Skin of body (tissue), 2 donors: ENCODE measurements around the gene HOXD8. TPM values are rescaled to one million over a fixed set of nuclear protein-coding genes. Genes with fewer than 3 reads are reported as not detected.

Experiments
- DNase-seq: peaks from one replicate; lab custom pipeline; 2025; lab: John Stamatoyannopoulos, UW
- total RNA-seq: library from RNA; depleted of rRNA; stranded (reverse); fragments of >200 nt; gene quantifications from one replicate; pipeline ENCODE4 v1.2.3, GENCODE V29; 2014

HOXD8 gene
- total RNA-seq, 1 donor from 2014 or later = 17.0 TPM

GRCh38 chr2:176102309-176102866 lies 27.1 kb upstream of the HOXD8 start:
- DNase-seq = no peak

- no peak for DNase-seq
These were observed 26.3 kb upstream of the HOXD8 start for GRCh38 chr2:176103194-176103593.

DNA sequence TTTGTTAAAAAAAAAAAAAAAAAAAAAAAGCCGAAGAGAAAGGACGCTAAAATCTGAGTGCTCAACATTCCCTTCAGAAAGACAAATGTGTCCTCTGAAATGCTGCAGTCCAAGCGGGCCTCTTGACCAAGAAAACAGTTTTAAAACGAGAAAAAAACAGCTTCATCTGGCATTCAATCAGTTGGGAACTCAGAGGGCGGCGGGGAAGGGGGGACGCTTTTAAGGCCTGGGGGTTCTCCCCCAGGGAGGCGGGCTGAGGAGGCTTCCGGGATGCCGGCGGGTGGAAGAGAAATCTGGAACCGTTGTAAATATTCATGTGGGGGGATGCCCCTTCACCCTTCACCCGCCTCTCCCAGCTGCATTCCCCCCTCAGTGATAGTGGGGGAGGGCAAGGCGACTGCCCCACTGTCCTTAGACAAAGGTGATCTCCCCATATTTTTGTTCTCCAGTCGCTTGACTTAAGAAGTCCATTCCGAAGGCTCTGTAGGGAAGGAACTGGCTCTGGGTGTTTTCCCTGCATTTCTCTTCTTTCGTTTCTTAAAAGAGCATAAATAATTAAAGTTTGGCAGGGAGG lies 25.7 kb upstream of the HOXD8 start:
- DNase-seq = no peak

DNA sequence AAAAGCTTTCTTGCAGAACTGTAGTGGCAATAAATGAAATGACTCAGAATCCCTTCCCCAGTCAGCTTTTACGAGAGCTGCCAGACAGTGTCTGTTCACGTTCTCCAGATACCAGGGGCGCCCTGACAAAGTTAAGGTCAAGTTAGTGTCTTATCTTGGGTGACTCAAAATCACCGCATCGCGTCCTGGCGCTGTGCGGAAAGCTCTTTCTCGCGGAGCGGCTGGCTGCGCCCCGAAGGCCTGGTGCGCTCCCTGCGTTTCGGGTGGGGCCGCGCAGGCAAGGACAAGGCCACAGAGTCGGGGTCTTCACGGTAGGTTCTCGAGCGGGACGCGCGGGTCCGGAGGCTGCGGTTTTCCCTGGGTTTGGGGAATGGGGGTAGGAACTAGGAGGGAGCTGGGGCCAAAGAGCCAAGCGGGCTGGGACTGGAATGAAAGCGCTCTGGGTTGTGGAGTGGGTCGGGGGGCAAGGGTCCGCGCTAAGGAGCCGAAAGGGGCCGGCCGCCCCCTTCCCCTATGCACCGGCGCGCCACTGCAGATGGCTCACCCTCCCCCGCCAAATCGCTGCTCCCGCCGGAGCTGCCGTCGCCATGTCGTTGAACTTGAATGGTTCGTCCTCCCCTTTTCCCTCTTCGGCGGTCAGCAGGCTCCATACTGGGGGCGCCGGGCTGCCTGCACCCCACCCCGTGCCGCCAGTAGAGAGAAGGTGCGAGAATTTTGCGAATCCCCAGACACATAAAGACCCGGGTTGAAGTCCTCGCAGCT lies 25.0 kb upstream of the HOXD8 start:
- DNase-seq = no peak

- DNase-seq = no peak
These were observed 24.3 kb upstream of the HOXD8 start for GRCh38 chr2:176105078-176105729.

GRCh38 chr2:176105730-176106580 lies 23.6 kb upstream of the HOXD8 start:
- DNase-seq = no peak

- DNase-seq = no peak
These were observed 22.6 kb upstream of the HOXD8 start, which contains the start of gene HOXD11 for GRCh38 chr2:176106581-176107539. Gene HOXD11 (plus strand): TSS chr2:176107280. CDS start chr2:176107356, 76 bp downstream.

DNA sequence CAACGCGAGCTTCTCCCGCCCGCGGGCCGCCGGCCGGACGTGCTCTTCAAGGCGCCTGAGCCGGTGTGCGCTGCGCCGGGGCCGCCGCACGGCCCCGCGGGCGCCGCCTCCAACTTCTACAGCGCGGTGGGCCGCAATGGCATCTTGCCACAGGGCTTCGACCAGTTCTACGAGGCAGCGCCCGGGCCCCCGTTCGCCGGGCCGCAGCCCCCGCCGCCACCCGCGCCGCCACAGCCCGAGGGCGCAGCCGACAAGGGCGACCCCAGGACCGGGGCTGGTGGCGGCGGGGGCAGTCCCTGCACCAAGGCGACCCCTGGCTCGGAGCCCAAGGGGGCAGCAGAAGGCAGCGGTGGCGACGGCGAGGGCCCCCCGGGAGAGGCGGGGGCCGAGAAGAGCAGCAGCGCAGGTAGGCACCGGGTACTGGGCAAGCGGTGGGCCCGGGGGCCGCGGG lies 21.7 kb upstream of the HOXD8 start:
- no peak for DNase-seq

DNA sequence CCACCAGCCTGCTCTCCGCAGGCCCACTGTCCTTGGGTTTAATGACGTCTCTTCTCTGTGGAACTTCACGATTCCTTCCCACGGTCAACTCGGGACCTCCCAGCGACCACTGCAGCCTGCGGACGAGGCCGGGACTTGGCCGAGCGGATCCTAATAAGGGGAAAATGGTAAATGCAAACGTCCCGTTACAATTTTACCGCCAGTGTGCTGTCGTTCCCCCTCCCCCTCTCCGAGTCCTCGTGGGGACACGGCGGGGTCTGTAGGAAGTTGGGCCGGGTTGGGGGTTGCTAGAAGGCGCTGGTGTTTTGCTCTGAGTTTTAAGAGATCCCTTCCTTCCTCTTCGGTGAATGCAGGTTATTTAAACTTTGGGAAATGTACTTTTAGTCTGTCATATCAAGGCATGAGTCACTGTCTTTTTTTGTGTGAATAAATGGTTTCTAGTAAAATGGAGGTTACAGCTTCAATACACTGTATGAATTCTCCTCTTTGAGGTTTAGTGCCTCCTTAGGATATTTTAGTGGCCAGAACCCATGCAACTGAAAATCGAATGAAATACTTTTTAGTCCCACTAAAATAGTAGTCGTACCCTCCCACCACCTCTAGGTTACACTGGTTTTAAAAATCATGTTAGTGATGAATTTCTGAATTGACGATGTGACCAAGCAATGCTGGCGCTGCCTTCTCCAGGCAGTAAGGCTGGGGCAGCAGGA lies 20.2 kb upstream of the HOXD8 start:
- no peak for DNase-seq

GRCh38 chr2:176109946-176110345 lies 19.6 kb upstream of the HOXD8 start:
- no peak for DNase-seq

DNA sequence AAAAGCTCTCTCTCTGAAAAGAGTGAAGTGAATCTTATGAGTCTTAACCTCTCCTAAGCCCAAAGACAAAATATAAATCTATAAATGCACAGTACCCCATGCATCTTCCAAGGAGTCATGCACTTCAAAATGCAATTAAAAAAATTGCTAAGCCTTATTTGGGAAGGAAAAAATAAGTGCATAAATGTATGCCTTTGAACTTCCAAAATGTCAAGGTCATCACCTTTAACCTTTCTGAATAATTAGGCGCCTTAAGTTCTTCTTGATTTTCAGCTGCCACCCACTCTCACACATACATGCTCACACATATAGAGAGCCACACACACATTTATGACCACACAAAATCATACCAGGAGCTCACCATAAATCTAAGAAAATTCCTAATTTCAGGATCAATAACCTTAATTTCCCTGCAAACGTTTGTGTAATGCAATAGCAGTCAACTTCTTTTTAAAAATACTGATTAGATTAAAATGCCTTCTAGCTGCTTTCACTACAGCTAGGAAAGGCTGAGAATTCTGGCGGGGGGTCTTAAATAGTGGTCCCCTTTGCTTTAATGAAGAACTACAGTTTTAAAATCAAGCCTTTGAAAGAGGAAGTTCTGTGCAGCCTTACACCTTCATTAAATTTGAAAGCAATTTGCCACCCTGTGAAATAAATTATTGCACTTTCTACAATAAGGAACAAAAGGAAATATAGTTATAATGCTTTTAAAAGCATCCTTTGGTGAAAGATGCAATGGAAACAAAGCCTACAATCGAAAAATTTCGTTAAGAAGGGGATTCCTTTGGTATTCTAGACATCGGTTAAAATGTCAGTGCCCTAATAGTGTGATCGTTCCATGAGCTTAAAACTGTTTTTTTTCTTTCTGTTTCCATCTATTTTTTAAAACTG lies 18.8 kb upstream of the HOXD8 start:
- no peak for DNase-seq

DNA sequence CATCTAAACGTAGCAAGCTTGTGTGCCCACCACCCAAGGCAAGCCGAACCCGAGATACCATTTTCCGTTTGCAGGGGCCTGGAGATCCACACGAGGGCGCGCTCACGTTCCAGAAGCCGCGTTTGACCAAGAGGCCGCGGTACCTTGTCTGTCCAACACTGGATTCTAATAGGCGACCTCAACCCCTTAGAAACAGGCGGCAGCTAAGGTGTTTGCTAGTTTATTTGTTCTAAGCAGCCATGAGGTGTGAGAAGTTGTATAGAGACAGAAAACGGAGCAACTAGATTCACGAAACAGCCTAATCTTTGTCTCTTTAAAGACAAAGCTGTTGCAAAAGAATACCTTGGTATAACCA lies 18.2 kb upstream of the HOXD8 start:
- DNase-seq = no peak

DNA sequence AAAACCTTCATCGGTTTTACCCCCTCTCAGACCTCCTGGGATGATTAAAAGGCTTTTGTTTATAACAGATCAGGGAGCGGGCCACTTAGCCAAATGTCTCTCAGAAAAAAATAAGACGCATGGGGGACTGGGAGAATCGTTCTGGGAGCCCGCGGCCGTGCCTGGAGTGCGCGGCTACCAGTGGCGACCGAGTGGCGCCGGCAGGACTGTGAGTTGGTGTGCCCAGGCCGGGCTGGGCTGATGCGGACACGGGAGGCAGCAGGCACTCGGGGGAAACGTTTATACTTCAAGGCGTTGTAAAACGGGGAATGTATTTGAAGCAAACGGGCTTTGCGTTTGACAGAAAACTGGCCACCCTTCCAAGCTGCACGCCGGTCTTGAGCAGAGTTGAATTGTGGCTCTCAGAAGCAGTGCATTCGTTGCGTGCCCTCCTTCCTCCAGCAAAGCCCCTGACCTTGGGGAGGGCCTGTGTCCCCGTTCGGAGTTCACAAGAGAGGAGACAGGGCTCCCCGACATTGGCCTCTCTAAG lies 17.6 kb upstream of the HOXD8 start:
- DNase-seq = no peak

- DNase-seq = no peak
These were observed 16.9 kb upstream of the HOXD8 start for GRCh38 chr2:176112375-176113302.

DNA sequence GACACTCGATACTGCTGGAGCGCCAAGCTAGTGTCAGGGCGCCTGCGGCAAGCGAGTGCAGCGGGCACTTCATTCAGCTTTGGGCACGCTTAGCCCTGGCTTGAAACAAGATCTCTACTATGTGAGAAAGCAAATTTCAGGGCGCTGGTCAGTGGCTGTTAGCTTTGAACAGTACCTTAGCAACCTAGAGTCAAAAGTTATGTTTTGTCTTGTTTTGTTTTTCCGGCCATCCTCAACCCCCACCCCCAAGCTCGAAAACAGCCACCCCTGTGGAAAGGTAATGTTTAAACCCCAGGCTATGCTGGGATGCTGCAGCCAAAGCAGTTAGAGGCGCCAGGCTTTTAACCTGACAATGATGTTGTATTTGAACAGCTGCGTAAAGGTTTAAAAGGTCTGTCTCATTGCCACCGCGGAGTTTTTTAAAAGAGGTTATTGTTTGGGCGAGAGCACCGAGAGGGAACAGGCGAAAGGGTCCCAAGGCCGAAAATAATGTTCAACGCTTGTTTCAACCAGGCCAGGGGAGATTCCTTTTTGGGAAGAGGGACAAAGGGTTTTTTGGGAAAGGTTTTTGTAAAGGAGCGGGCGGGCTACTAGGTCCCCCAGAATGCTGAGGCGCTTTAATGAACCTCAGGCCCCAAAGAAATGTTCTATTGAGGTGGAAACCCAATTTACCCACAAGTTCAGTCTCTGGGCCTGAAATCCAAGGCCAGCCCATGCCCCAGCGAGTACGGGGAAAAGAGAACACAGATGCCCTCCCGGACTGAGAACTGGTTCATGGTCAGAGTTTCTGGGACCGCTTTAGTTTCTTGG lies 15.2 kb upstream of the HOXD8 start:
- no peak for DNase-seq

DNA sequence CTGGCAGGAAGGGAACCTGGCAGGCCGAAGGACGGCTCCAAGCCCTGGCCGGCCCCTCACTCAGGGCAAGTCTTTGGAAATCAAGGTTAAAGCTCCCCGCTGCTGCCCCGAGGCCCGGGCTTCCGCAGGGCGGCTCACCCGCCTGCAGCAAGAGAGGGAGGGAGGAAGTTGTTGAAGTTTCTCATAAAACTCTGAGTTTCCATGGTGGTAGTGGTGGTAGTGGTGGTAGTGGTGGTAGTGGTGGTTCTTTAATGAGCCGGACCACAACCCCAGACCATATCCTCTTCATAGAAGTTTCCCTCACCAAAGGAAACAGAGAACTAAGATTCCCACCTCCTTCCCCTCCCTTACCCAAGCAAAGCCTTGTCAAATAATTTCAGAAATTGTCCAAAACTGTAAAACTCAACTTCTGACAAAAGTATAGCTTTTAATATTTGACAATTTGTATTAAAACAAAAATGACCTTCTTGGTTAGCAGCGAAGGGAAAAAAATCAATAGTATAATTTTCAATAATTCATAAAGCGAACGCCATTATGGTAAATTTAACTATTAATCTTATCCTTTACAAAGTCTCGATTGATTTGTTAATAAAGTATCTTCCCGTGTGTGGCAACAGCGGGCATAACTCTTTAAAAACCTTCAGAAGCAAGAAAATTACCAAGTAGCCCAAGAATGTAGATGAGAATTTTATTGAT lies 14.4 kb upstream of the HOXD8 start:
- DNase-seq = no peak
